Measurements from ENCODE around the gene MAP7D1. TPM values are rescaled to one million over a fixed set of nuclear protein-coding genes. Genes with fewer than 3 reads are reported as not detected.
A peak's percentile ranks its signal among the peaks of the same experiment; 100 is the strongest.

The MAP7D1 gene
- total RNA-seq, 1 experiment from 2014 or later, result 173 TPM

GRCh38 chr1:36223381-36223995 lies 67.5 kb downstream of the MAP7D1 start:
- Histone ChIP-seq H3K4me2 (peak overlapping the region; percentile 75), H3K9me2 (ENCODE audit: insufficient read depth) (no peaks in the 10 kb centered on the region), H4K20me1 (ENCODE audit: insufficient read depth) (peaks cover 36% of the 10 kb centered on the region), H2AFZ (peak overlapping the region; percentile 89), H3F3A (ENCODE audit: insufficient read depth, low read depth) (peaks cover 18% of the 10 kb centered on the region), H3K27me3 (ENCODE audit: insufficient read depth, low read depth) (no peaks in the 10 kb centered on the region), H3K79me2 (ENCODE audit: low read depth) (peaks cover 41% of the 10 kb centered on the region), H3K9me3 (ENCODE audit: insufficient read depth, low read depth) (no peaks in the 10 kb centered on the region), H3K4me1 (replicated peaks; ENCODE audit: insufficient read depth) (peaks cover 12% of the 10 kb centered on the region), H3K27ac (peak overlapping the region; percentile 86), H3K4me3 (peak overlapping the region; percentile 72), H3K36me3 (ENCODE audit: low read depth) (peaks cover 17% of the 10 kb centered on the region)
- TF ChIP-seq CTCF (conservative IDR thresholded peaks at IDR 0.05) (no peak), EZH2 (IDR thresholded peaks at IDR 0.05; ENCODE audit: low read depth) (no peak)
- CTCF ChIA-PET, result interaction anchor here (0.6 to 1.3 kb wide), 3 partner anchors 62 to 149 kb away, joined by 3 to 8 read pairs (median 5); no protein-coding TSS in a partner anchor
- DNase-seq, result peak in 1 of 2 experiments; percentile 11
- TSS peak; percentile 93 for BruUV-seq (replicated peaks)
- POLR2A ChIA-PET (ENCODE audit: unreplicated experiment), result interaction anchor here (0.7 to 1.0 kb wide), 4 partner anchors 54 to 109 kb away, joined by 3 to 5 read pairs (median 4); no protein-coding TSS in a partner anchor
- intact Hi-C loops (cut with micrococcal nuclease; ENCODE audit: unreplicated experiment), result no loop called here

- POLR2A ChIA-PET (ENCODE audit: unreplicated experiment), result interaction anchor here (0.6 to 1.0 kb wide), 7 partner anchors 21 to 403 kb away, joined by 3 to 13 read pairs (median 4); no protein-coding TSS in a partner anchor
- peaks cover 23% of the 10 kb centered on the region for H3K36me3 ChIP-seq (ENCODE audit: low read depth)
- H4K20me1 ChIP-seq (ENCODE audit: insufficient read depth), result peaks cover 42% of the 10 kb centered on the region
- no TSS peak for BruUV-seq (replicated peaks)
- TF ChIP-seq CTCF (conservative IDR thresholded peaks at IDR 0.05) (no peak), EZH2 (IDR thresholded peaks at IDR 0.05; ENCODE audit: low read depth) (no peak)
- H3F3A ChIP-seq (ENCODE audit: insufficient read depth, low read depth), result peaks cover 18% of the 10 kb centered on the region
- DNase-seq, result peak; percentile 97 to 100
- peaks cover 47% of the 10 kb centered on the region for H3K79me2 ChIP-seq (ENCODE audit: low read depth)
- H3K4me2 ChIP-seq, result peak within 1 kb of the TSS; percentile 96
- H3K4me1 ChIP-seq (replicated peaks; ENCODE audit: insufficient read depth), result peaks cover 12% of the 10 kb centered on the region
- H3K9me3 ChIP-seq (ENCODE audit: insufficient read depth, low read depth), result no peaks in the 10 kb centered on the region
- CTCF ChIA-PET, result interaction anchor here (0.9 to 1.5 kb wide), 5 partner anchors 35 to 76 kb away, joined by 3 to 12 read pairs (median 3); no protein-coding TSS in a partner anchor
- H3K4me3 ChIP-seq, result peak within 1 kb of the TSS; percentile 95
- H3K9me2 ChIP-seq (ENCODE audit: insufficient read depth), result no peaks in the 10 kb centered on the region
- peak within 1 kb of the TSS; percentile 89 for H2AFZ ChIP-seq
- H3K27me3 ChIP-seq (ENCODE audit: insufficient read depth, low read depth), result no peaks in the 10 kb centered on the region
- intact Hi-C loops (cut with micrococcal nuclease; ENCODE audit: unreplicated experiment), result loop anchor here (1.0 to 2.0 kb wide), 5 partner anchors 20 to 124 kb away; partner anchors contain the start of gene TRAPPC3
- H3K27ac ChIP-seq, result peak within 1 kb of the TSS; percentile 86
Measured at GRCh38 chr1:36223996-36224536, 68.1 kb downstream of the MAP7D1 start, which contains the start of gene THRAP3. Gene THRAP3 (plus strand): TSS chr1:36224443. CDS start chr1:36282564, 58,121 bp downstream.

- H4K20me1 ChIP-seq (ENCODE audit: insufficient read depth), result peaks cover 46% of the 10 kb centered on the region
- intact Hi-C loops (cut with micrococcal nuclease; ENCODE audit: unreplicated experiment), result loop anchor here (1.0 to 2.0 kb wide), 5 partner anchors 20 to 124 kb away; partner anchors contain the start of gene TRAPPC3
- no peaks in the 10 kb centered on the region for H3K9me3 ChIP-seq (ENCODE audit: insufficient read depth, low read depth)
- peak overlapping the region; percentile 95 for H3K4me3 ChIP-seq
- TF ChIP-seq CTCF (conservative IDR thresholded peaks at IDR 0.05), result peak; percentile 72
- TF ChIP-seq EZH2 (IDR thresholded peaks at IDR 0.05; ENCODE audit: low read depth), result no peak
- peaks cover 18% of the 10 kb centered on the region for H3F3A ChIP-seq (ENCODE audit: insufficient read depth, low read depth)
- TSS peak; percentile 38 for BruUV-seq (replicated peaks)
- no peaks in the 10 kb centered on the region for H3K27me3 ChIP-seq (ENCODE audit: insufficient read depth, low read depth)
- DNase-seq, result peak in 1 of 2 experiments; percentile 84
- H3K27ac ChIP-seq, result peak overlapping the region; percentile 64
- no peaks in the 10 kb centered on the region for H3K9me2 ChIP-seq (ENCODE audit: insufficient read depth)
- H3K4me1 ChIP-seq (replicated peaks; ENCODE audit: insufficient read depth), result peaks cover 12% of the 10 kb centered on the region
- peak overlapping the region; percentile 62 for H2AFZ ChIP-seq
- H3K36me3 ChIP-seq (ENCODE audit: low read depth), result peaks cover 23% of the 10 kb centered on the region
- peak overlapping the region; percentile 96 for H3K4me2 ChIP-seq
- H3K79me2 ChIP-seq (ENCODE audit: low read depth), result peaks cover 53% of the 10 kb centered on the region
- ChIA-PET CTCF (interaction anchor here (0.9 to 1.5 kb wide), 4 partner anchors 34 to 75 kb away, joined by 3 to 12 read pairs (median 4); no protein-coding TSS in a partner anchor), POLR2A (ENCODE audit: unreplicated experiment) (interaction anchor here (0.6 to 1.0 kb wide), 8 partner anchors 20 to 1466 kb away, joined by 3 to 13 read pairs (median 4); a partner anchor contains a TSS)
Measured at GRCh38 chr1:36224537-36225282, 68.8 kb downstream of the MAP7D1 start.

Data from PC-9 (cell line).